Psoas muscle (tissue), 8 donors: ENCODE results near the gene SART3. TPM values are rescaled to one million over a fixed set of nuclear protein-coding genes. Genes with fewer than 3 reads are reported as not detected.

Experiments
- ATAC-seq, 4 donors: fragments of 200-7000 bp; cut with Tn5 transposase; one replicate each; pipeline ENCODE4 v1.9.1; 2020; ENCODE audit warnings: moderate library complexity in 3 of 4, mild to moderate bottlenecking in 2 of 4
- DNase-seq, 2 donors: peaks; one replicate each; pipeline ENCODE4 v3.0.0-alpha.2; 2020
- H3K27ac ChIP-seq: fragments of 200-600 bp; one replicate; pipeline ENCODE4 v1.8.0; 2022
- H3K27me3 ChIP-seq, 3 donors: fragments of 200-600 bp in 1 of 3; one replicate each; pipeline versions ENCODE4 v1.6.1 to v1.8.0; 2013 to 2022; ENCODE audit warnings: low read length in 2 of 3, mild to moderate bottlenecking in 2 of 3, moderate library complexity in 1 of 3; ENCODE audit not compliant: insufficient read depth in 3 of 3
- H3K36me3 ChIP-seq, 2 donors: fragments of 200-600 bp in 1 of 2; one replicate each; pipeline versions ENCODE4 v1.6.1 to v1.8.0; 2013 to 2022; ENCODE audit warnings: low read depth in 1 of 2, mild to moderate bottlenecking in 1 of 2, moderate library complexity in 1 of 2; ENCODE audit not compliant: insufficient read depth in 1 of 2
- H3K4me1 ChIP-seq: fragments of 200-600 bp; one replicate; pipeline ENCODE4 v1.8.0; 2022
- H3K4me3 ChIP-seq: fragments of 200-600 bp; one replicate; pipeline ENCODE4 v1.8.0; 2022; ENCODE audit warnings: mild to moderate bottlenecking
- H3K9me3 ChIP-seq: fragments of 200-600 bp; one replicate; pipeline ENCODE4 v1.8.0; 2022
- WGBS, 3 donors: extraction: QIAGEN DNeasy Blood & Tissue Kit; methylation state at CpG; one replicate each; pipeline versions ENCODE4 v1.1.6 to v1.1.7; 2013; 5-methylcytosine and 5-hydroxymethylcytosine counted together
- intact Hi-C, 2 donors: fragments of 100-400 bp; cut with DNase I; formaldehyde crosslinking; loops; one replicate each; pipeline versions ENCODE4 v1.11.0 to v1.14.2; 2022
- polyA plus RNA-seq, 3 donors: library from polyadenylated mRNA; stranded (reverse); fragments of 200-250 nt; gene quantifications; one replicate each; pipeline ENCODE4 v1.2.3, GENCODE V29; 2013
- total RNA-seq, 4 donors: library from RNA; stranded (reverse); fragmentation: NEBNext Ultra II Directional in 2 of 4; extraction: Animal tissue kit (Norgen Biotek cat#: 25700) in 2 of 4; gene quantifications; one replicate each; pipeline versions ENCODE4 v1.2.1 to v1.2.4, GENCODE V29; 2021 to 2023
- TF ChIP-seq, protein P1 (sequence below): fragments of 200-600 bp; IDR thresholded peaks from one replicate; pipeline ENCODE4 v1.8.0; 2022; ENCODE audit warnings: antibody characterized with exemption
- donor health status: healthy with polysubstance abuse.
- donor health status: DM: no; HTN: no; CAD: no; lungs with moderate emphysema.
- donor health status: Bipolar disorder and iron deficiency.
- donor health status: healthy.
- donor health status: DM: yes; HTN: yes; CAD: no.
- donor health status: DM: no; HTN: no; CAD: no.
- donor health status: DM: no; HTN: no; CAD: no.
- donor health status: DM: yes; HTN: yes; CAD: no.

SART3 gene
- total and polyA plus RNA-seq, 7 donors, result 13.4 to 35.3 (median 24.2) TPM

GRCh38 chr12:108581311-108582227, 20.6 kb upstream of the SART3 start:
- H3K27ac ChIP-seq, result no peak overlapping the region
- H3K4me3 ChIP-seq, result no peak overlapping the region
- WGBS, 3 donors, result 90 to 95% (median 92%) methylated on average over 33 of the region's 33 CpGs
- H3K36me3 ChIP-seq, result no peaks in the 10 kb centered on the region
- intact Hi-C loops, result no loop called here
- ATAC-seq (no peak), DNase-seq (no peak)
- H3K4me1 ChIP-seq, result no peaks in the 10 kb centered on the region
- TF ChIP-seq, protein P1, sequence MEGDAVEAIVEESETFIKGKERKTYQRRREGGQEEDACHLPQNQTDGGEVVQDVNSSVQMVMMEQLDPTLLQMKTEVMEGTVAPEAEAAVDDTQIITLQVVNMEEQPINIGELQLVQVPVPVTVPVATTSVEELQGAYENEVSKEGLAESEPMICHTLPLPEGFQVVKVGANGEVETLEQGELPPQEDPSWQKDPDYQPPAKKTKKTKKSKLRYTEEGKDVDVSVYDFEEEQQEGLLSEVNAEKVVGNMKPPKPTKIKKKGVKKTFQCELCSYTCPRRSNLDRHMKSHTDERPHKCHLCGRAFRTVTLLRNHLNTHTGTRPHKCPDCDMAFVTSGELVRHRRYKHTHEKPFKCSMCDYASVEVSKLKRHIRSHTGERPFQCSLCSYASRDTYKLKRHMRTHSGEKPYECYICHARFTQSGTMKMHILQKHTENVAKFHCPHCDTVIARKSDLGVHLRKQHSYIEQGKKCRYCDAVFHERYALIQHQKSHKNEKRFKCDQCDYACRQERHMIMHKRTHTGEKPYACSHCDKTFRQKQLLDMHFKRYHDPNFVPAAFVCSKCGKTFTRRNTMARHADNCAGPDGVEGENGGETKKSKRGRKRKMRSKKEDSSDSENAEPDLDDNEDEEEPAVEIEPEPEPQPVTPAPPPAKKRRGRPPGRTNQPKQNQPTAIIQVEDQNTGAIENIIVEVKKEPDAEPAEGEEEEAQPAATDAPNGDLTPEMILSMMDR, result no peak
- no peaks in the 10 kb centered on the region for H3K27me3 ChIP-seq
- no peaks in the 10 kb centered on the region for H3K9me3 ChIP-seq

GRCh38 chr12:108580531-108580930, 19.6 kb upstream of the SART3 start:
- TF ChIP-seq, protein P1, result no peak
- no peaks in the 10 kb centered on the region for H3K4me1 ChIP-seq
- no peaks in the 10 kb centered on the region for H3K36me3 ChIP-seq
- no peak overlapping the region for H3K4me3 ChIP-seq
- ATAC-seq (peak in 2 of 4 donors; percentile 27), DNase-seq (no peak)
- H3K9me3 ChIP-seq, result no peaks in the 10 kb centered on the region
- H3K27ac ChIP-seq, result no peak overlapping the region
- intact Hi-C loops, result no loop called here
- 56 to 71% (median 67%) methylated on average over 3 of the region's 3 CpGs for WGBS, 3 donors
- no peaks in the 10 kb centered on the region for H3K27me3 ChIP-seq

- no peak for DNase-seq
Observed at GRCh38 chr12:108578813-108579212, 17.8 kb upstream of the SART3 start.

GRCh38 chr12:108578264-108578663, 17.3 kb upstream of the SART3 start:
- TF ChIP-seq, protein P1, result no peak
- H3K4me3 ChIP-seq, result no peak overlapping the region
- ATAC-seq (no peak), DNase-seq (no peak)
- no peaks in the 10 kb centered on the region for H3K4me1 ChIP-seq
- no peaks in the 10 kb centered on the region for H3K36me3 ChIP-seq
- H3K9me3 ChIP-seq, result no peaks in the 10 kb centered on the region
- H3K27me3 ChIP-seq, result no peaks in the 10 kb centered on the region
- no peak overlapping the region for H3K27ac ChIP-seq
- WGBS, 3 donors, result 56 to 100% (median 97%) methylated on average over 2 of the region's 2 CpGs
- intact Hi-C loops, result no loop called here

More at GRCh38 chr12:108578813-108579212, 17.8 kb upstream of the SART3 start:
- H3K36me3 ChIP-seq, result no peaks in the 10 kb centered on the region
- TF ChIP-seq, protein P1, result no peak
- 94 to 99% (median 98%) methylated on average over 3 of the region's 3 CpGs for WGBS, 3 donors
- intact Hi-C loops, result no loop called here
- H3K27ac ChIP-seq, result no peak overlapping the region
- H3K9me3 ChIP-seq, result no peaks in the 10 kb centered on the region
- no peaks in the 10 kb centered on the region for H3K4me1 ChIP-seq
- no peak overlapping the region for H3K4me3 ChIP-seq
- H3K27me3 ChIP-seq, result no peaks in the 10 kb centered on the region
- no peak for ATAC-seq
